HG03064 (cell line): ENCODE results near the gene TYRP1.

Source experiments
- ATAC-seq: cut with Tn5 transposase; IDR thresholded peaks from one replicate; pipeline ENCODE4 v1.9.1; 2021; ENCODE audit warnings: low read depth; ENCODE audit not compliant: unreplicated experiment

Gene TYRP1

GRCh38 chr9:12696931-12697622 lies 3.9 kb downstream of the TYRP1 start:
- no peak for ATAC-seq

GRCh38 chr9:12697719-12698118 lies 4.5 kb downstream of the TYRP1 start:
- ATAC-seq: no peak

- no peak for ATAC-seq
Measured at GRCh38 chr9:12698266-12698665, 5.1 kb downstream of the TYRP1 start.

- ATAC-seq: no peak
Measured at GRCh38 chr9:12698986-12699385, 5.8 kb downstream of the TYRP1 start.

- no peak for ATAC-seq
Measured at GRCh38 chr9:12699529-12699928, 6.3 kb downstream of the TYRP1 start.

- no peak for ATAC-seq
Measured at GRCh38 chr9:12701126-12701525, 7.9 kb downstream of the TYRP1 start.

GRCh38 chr9:12702160-12702758 lies 9.1 kb downstream of the TYRP1 start:
- no peak for ATAC-seq

GRCh38 chr9:12703996-12704395 lies 10.8 kb downstream of the TYRP1 start:
- no peak for ATAC-seq

- no peak for ATAC-seq
Measured at GRCh38 chr9:12705738-12706391, 12.7 kb downstream of the TYRP1 start.

GRCh38 chr9:12708562-12709298 lies 15.5 kb downstream of the TYRP1 start:
- no peak for ATAC-seq

- no peak for ATAC-seq
Measured at GRCh38 chr9:12712532-12712931, 19.3 kb downstream of the TYRP1 start.

- ATAC-seq: no peak
Measured at GRCh38 chr9:12715268-12715667, 22.1 kb downstream of the TYRP1 start.

GRCh38 chr9:12716823-12717600 lies 23.8 kb downstream of the TYRP1 start:
- no peak for ATAC-seq

GRCh38 chr9:12717907-12718306 lies 24.7 kb downstream of the TYRP1 start:
- ATAC-seq: no peak

- ATAC-seq: no peak
Measured at GRCh38 chr9:12718482-12719026, 25.4 kb downstream of the TYRP1 start.

GRCh38 chr9:12719431-12719830 lies 26.2 kb downstream of the TYRP1 start:
- ATAC-seq: no peak

- ATAC-seq: no peak
Measured at GRCh38 chr9:12720551-12720950, 27.4 kb downstream of the TYRP1 start.

- ATAC-seq: no peak
Measured at GRCh38 chr9:12722131-12722530, 28.9 kb downstream of the TYRP1 start.

GRCh38 chr9:12723409-12724028 lies 30.3 kb downstream of the TYRP1 start:
- no peak for ATAC-seq

- ATAC-seq: no peak
Measured at GRCh38 chr9:12726795-12727194, 33.6 kb downstream of the TYRP1 start.
